H1 (cell line): ENCODE results near the gene FHL1. TPM values are rescaled to one million over a fixed set of nuclear protein-coding genes. Genes with fewer than 3 reads are reported as not detected.

ENCODE experiments used
- CTCF ChIA-PET: fragments of 300-600 bp; sonication (Branson Sonifier 250); formaldehyde crosslinking; loops from one replicate; lab custom pipeline; 2021; ENCODE audit not compliant: partially characterized antibody; lab: Charles Lee
- POLR2A ChIA-PET: fragments of 300-600 bp; sonication (Branson Sonifier 250); formaldehyde crosslinking; loops from one replicate; lab custom pipeline; 2021; ENCODE audit warnings: inconsistent platforms; ENCODE audit not compliant: partially characterized antibody; lab: Charles Lee
- DNase-seq, 2 experiments: peaks; one replicate each; pipeline versions ENCODE4 v3.0.0 to v3.0.0-alpha.2; 2010 to 2022; ENCODE audit warnings: low spot score in 2 of 2, low read depth in 1 of 2, mixed read lengths in 1 of 2
- FAIRE-seq: peaks from 2 replicates; lab custom pipeline; 2011; peaks lifted over from hg19 to GRCh38; lab: Jason Lieb, UNC
- H2AFZ ChIP-seq: 2 replicates; pipeline ENCODE4 v1.8.1; 2012; ENCODE audit warnings: low read length, inconsistent platforms
- H2AK5ac ChIP-seq: 2 replicates; pipeline ENCODE4 v1.6.1; 2013; ENCODE audit warnings: low read depth, low read length
- H2BK120ac ChIP-seq: replicated peaks from 2 replicates; pipeline ENCODE3; 2013; ENCODE audit warnings: low read depth, low read length, inconsistent platforms
- H2BK12ac ChIP-seq: 2 replicates; pipeline ENCODE4 v1.6.1; 2013; ENCODE audit warnings: low read depth, low read length
- H2BK15ac ChIP-seq: 2 replicates; pipeline ENCODE4 v1.6.1; 2013; ENCODE audit warnings: low read length
- H2BK20ac ChIP-seq: 2 replicates; pipeline ENCODE4 v1.6.1; 2013; ENCODE audit warnings: low read length
- H2BK5ac ChIP-seq: 2 replicates; pipeline ENCODE4 v1.6.1; 2013; ENCODE audit warnings: low read depth, low read length
- H3K14ac ChIP-seq: 2 replicates; pipeline ENCODE4 v1.6.1; 2013; ENCODE audit warnings: inconsistent platforms; ENCODE audit not compliant: insufficient read length
- H3K18ac ChIP-seq: 2 replicates; pipeline ENCODE4 v1.6.1; 2013; ENCODE audit warnings: low read length; ENCODE audit errors: extremely low read depth
- H3K23ac ChIP-seq: 2 replicates; pipeline ENCODE4 v1.6.1; 2013; ENCODE audit warnings: inconsistent platforms; ENCODE audit not compliant: insufficient read length
- H3K23me2 ChIP-seq: 2 replicates; pipeline ENCODE4 v1.6.1; 2013; ENCODE audit warnings: low read depth, low read length
- H3K27ac ChIP-seq: 2 replicates; pipeline ENCODE4 v1.6.1; 2011; ENCODE audit warnings: low read depth, low read length, inconsistent platforms
- H3K27me3 ChIP-seq, 4 experiments: replicated peaks in 1 of 4; 1 replicate in 1 of 4; 2 replicates in 3 of 4; pipeline versions ENCODE4 v1.6.1 to v1.8.1; 2011 to 2013; ENCODE audit warnings: low read length in 3 of 4, mild to moderate bottlenecking in 3 of 4, inconsistent platforms in 2 of 4, mixed read lengths in 2 of 4, moderate library complexity in 1 of 4; ENCODE audit not compliant: control insufficient read depth in 3 of 4, insufficient read depth in 3 of 4; ENCODE audit errors: extremely low read depth in 1 of 4
- H3K36me3 ChIP-seq, 4 experiments: 2 replicates each; pipeline versions ENCODE4 v1.6.1 to v1.8.1; 2011 to 2013; ENCODE audit warnings: mild to moderate bottlenecking in 4 of 4, low read length in 3 of 4, moderate library complexity in 2 of 4, control low read depth in 1 of 4, inconsistent platforms in 1 of 4; ENCODE audit not compliant: insufficient read depth in 4 of 4, control insufficient read depth in 2 of 4
- H3K4ac ChIP-seq: replicated peaks from 2 replicates; pipeline ENCODE3; 2013; ENCODE audit warnings: low read length, low read depth, mixed read lengths, inconsistent platforms; ENCODE audit not compliant: insufficient read length
- H3K4me1 ChIP-seq, 4 experiments: replicated peaks in 1 of 4; 1 replicate in 1 of 4; 2 replicates in 3 of 4; pipeline versions ENCODE4 v1.6.1 to v1.8.1; 2011 to 2013; ENCODE audit warnings: low read length in 3 of 4, inconsistent platforms in 2 of 4, mixed read lengths in 1 of 4; ENCODE audit not compliant: insufficient read depth in 4 of 4, control insufficient read depth in 3 of 4
- H3K4me2 ChIP-seq, 2 experiments: 2 replicates each; pipeline versions ENCODE4 v1.6.1 to v1.8.1; 2011 to 2013; ENCODE audit warnings: low read depth in 2 of 2, low read length in 2 of 2, control low read depth in 1 of 2, inconsistent platforms in 1 of 2, mild to moderate bottlenecking in 1 of 2; ENCODE audit not compliant: insufficient read depth in 1 of 2
- H3K4me3 ChIP-seq, 4 experiments: fragments of 200-600, 300-600 bp in 1 of 4; sonication (generic), shearing (Covaris generic), sonication (Bioruptor Twin) in 1 of 4; 2 replicates each; pipeline versions ENCODE4 v1.5.1 to v1.8.1; 2011 to 2016; ENCODE audit warnings: low read length in 4 of 4, low read depth in 3 of 4, control low read depth in 2 of 4, inconsistent platforms in 2 of 4, mild to moderate bottlenecking in 2 of 4, mixed read lengths in 1 of 4, moderate library complexity in 1 of 4; ENCODE audit not compliant: insufficient read depth in 2 of 4; ENCODE audit errors: extremely low read depth in 1 of 4
- H3K56ac ChIP-seq: replicated peaks from 2 replicates; pipeline ENCODE3; 2013; ENCODE audit warnings: low read depth, mild to moderate bottlenecking, mixed read lengths, low read length, inconsistent platforms; ENCODE audit not compliant: insufficient read length
- H3K79me1 ChIP-seq: 2 replicates; pipeline ENCODE4 v1.6.1; 2013; ENCODE audit warnings: low read depth, low read length, control low read depth
- H3K79me2 ChIP-seq, 2 experiments: 2 replicates each; pipeline versions ENCODE4 v1.6.1 to v1.8.1; 2012 to 2013; ENCODE audit warnings: low read length in 2 of 2, mild to moderate bottlenecking in 2 of 2, inconsistent platforms in 1 of 2; ENCODE audit not compliant: insufficient read depth in 2 of 2, control insufficient read depth in 1 of 2
- H3K9ac ChIP-seq, 4 experiments: replicated peaks in 1 of 4; 1 replicate in 1 of 4; 2 replicates in 3 of 4; pipeline versions ENCODE4 v1.6.1 to v1.8.1; 2011 to 2013; ENCODE audit warnings: low read depth in 3 of 4, low read length in 3 of 4, control low read depth in 2 of 4, mild to moderate bottlenecking in 2 of 4, moderate library complexity in 2 of 4, inconsistent platforms in 1 of 4; ENCODE audit errors: extremely low read depth in 1 of 4
- H3K9me3 ChIP-seq, 2 experiments: 2 replicates each; pipeline versions ENCODE4 v1.6.1 to v1.8.1; 2012 to 2013; ENCODE audit warnings: mild to moderate bottlenecking in 2 of 2, moderate library complexity in 2 of 2, control low read depth in 1 of 2, inconsistent platforms in 1 of 2, low read depth in 1 of 2, low read length in 1 of 2, mixed read lengths in 1 of 2; ENCODE audit not compliant: insufficient read depth in 2 of 2
- H4K20me1 ChIP-seq, 2 experiments: replicated peaks in 1 of 2; 2 replicates each; pipeline versions ENCODE3 to v1.8.1; 2011 to 2013; ENCODE audit warnings: inconsistent platforms in 2 of 2, low read length in 2 of 2, mild to moderate bottlenecking in 1 of 2; ENCODE audit not compliant: insufficient read depth in 2 of 2, control insufficient read depth in 1 of 2
- H4K5ac ChIP-seq: 2 replicates; pipeline ENCODE4 v1.6.1; 2013; ENCODE audit warnings: low read length, low read depth, mixed read lengths, inconsistent platforms; ENCODE audit not compliant: insufficient read length
- H4K8ac ChIP-seq: 2 replicates; pipeline ENCODE4 v1.8.0; 2013; ENCODE audit warnings: mild to moderate bottlenecking, moderate library complexity, low read length, inconsistent platforms; ENCODE audit not compliant: insufficient read depth; ENCODE audit errors: extremely low read depth
- H4K91ac ChIP-seq: replicated peaks from 2 replicates; pipeline ENCODE3; 2013; ENCODE audit warnings: low read length, mixed read lengths, inconsistent platforms; ENCODE audit not compliant: insufficient read length
- ASH2L ChIP-seq: fragments of 200-600, 300-600 bp; sonication (generic); IDR thresholded peaks from one replicate; pipeline ENCODE4 v1.7.1; 2017; ENCODE audit warnings: low read length
- ATF2 ChIP-seq: IDR thresholded peaks from 2 replicates; pipeline ENCODE4 v1.6.1; 2012; ENCODE audit warnings: low read length, inconsistent platforms
- HDAC2 ChIP-seq, 2 experiments: fragments of 300-600 bp in 1 of 2; sonication (generic) in 1 of 2; IDR thresholded peaks; 2 replicates each; pipeline ENCODE4 v1.6.1; 2011 to 2012; ENCODE audit warnings: low read depth in 2 of 2, low read length in 2 of 2, mild to moderate bottlenecking in 2 of 2, moderate library complexity in 2 of 2, borderline replicate concordance in 1 of 2, inconsistent platforms in 1 of 2
- KDM5A ChIP-seq: fragments of 200-600 bp; IDR thresholded peaks from 2 replicates; pipeline ENCODE4 v1.7.1; 2012; ENCODE audit warnings: mild to moderate bottlenecking, low read length, inconsistent platforms, mixed read lengths
- MAX ChIP-seq: IDR thresholded peaks from 2 replicates; pipeline ENCODE4 v1.6.1; 2012; ENCODE audit warnings: inconsistent platforms
- RBBP5 ChIP-seq: IDR thresholded peaks from 2 replicates; pipeline ENCODE4 v1.7.1; 2012; ENCODE audit warnings: low read depth, mild to moderate bottlenecking, inconsistent platforms, low read length, moderate library complexity, borderline replicate concordance
- SIN3A ChIP-seq, 2 experiments: IDR thresholded peaks in 1 of 2; conservative IDR thresholded peaks in 1 of 2; 2 replicates each; pipeline ENCODE4 v1.6.1; 2011 to 2012; ENCODE audit warnings: low read length in 2 of 2, improper control_type of control experiment in 1 of 2, low read depth in 1 of 2, mild to moderate bottlenecking in 1 of 2
- TBP ChIP-seq: IDR thresholded peaks from 2 replicates; pipeline ENCODE4 v1.6.1; 2011; ENCODE audit warnings: low read depth, low read length, improper control_type of control experiment
- WGBS, 2 experiments: shearing (Covaris generic) in 1 of 2; methylation state at CpG; one replicate each; pipeline versions ENCODE4 v1.1.6 to v1.1.7; 2013 to 2015; ENCODE audit warnings: low lambda C conversion rate in 2 of 2, mixed read lengths in 2 of 2, inconsistent platforms in 1 of 2, low coverage in 1 of 2, missing lambda C conversion rate in 1 of 2; ENCODE audit not compliant: insufficient replicate concordance in 2 of 2, insufficient coverage in 1 of 2, insufficient read length in 1 of 2; ENCODE audit errors: extremely low coverage in 1 of 2, missing lambda C conversion rate in 1 of 2; 5-methylcytosine and 5-hydroxymethylcytosine counted together
- polyA plus RNA-seq, 7 experiments: library from polyadenylated mRNA; depleted of rRNA in 3 of 7; stranded (reverse) in 5 of 7; unstranded in 2 of 7; fragments of >200 nt in 5 of 7; fragments of 200-250 nt in 2 of 7; gene quantifications; 1 replicate in 5 of 7; 2 replicates in 1 of 7; 4 replicates in 1 of 7; pipeline versions ENCODE4 v1.2.1 to v1.2.3, GENCODE V29; 2011 to 2013; ENCODE audit warnings: missing spikeins in 2 of 7, mixed read lengths in 2 of 7
- total RNA-seq: library from RNA; stranded (reverse); fragmentation: NEBNext Ultra II Directional; extraction: Animal tissue kit (Norgen Biotek cat#: 25700); gene quantifications from 2 replicates; pipeline ENCODE4 v1.2.1, GENCODE V29; 2021

The FHL1 gene
- total and polyA plus RNA-seq, 2 of the 8 experiments (the other 6 are each of a cell fraction or from before 2014, with no cell fraction given): 45.0 to 56.5 TPM

GRCh38 chrX:136250191-136251040 is 103.1 kb downstream of the FHL1 start:
- H3K14ac ChIP-seq: no peak overlapping the region
- H2BK15ac ChIP-seq: no peak overlapping the region
- FAIRE-seq: peak; percentile 80
- ChIA-PET CTCF (interaction anchor here (1.2 kb wide), 1 partner anchor 341 kb away, joined by 3 read pairs; no protein-coding TSS in a partner anchor), POLR2A (interaction anchor here (0.7 kb wide), 1 partner anchor 247 kb away, joined by 3 read pairs; the partner anchor contains the start of gene HTATSF1)
- no peak overlapping the region for H4K5ac ChIP-seq
- H2BK5ac ChIP-seq: no peak overlapping the region
- no peak overlapping the region for H3K56ac ChIP-seq
- H3K79me2 ChIP-seq: peaks cover 0 to 11% of the 10 kb centered on the region in 2 experiments; a peak in 1 of 4 replicates
- H3K9me3 ChIP-seq: no peaks in the 10 kb centered on the region
- H3K36me3 ChIP-seq: peaks cover 0 to 4% (median 0%) of the 10 kb centered on the region in 4 experiments; a peak in 2 of 8 replicates
- H3K4me2 ChIP-seq: peak overlapping the region; percentile 74 to 80
- no peak overlapping the region for H2AK5ac ChIP-seq
- H3K4me1 ChIP-seq: peaks cover 0 to 5% (median under 1%) of the 10 kb centered on the region in 4 experiments; a peak in 2 of 7 replicates
- no peak overlapping the region for H4K91ac ChIP-seq
- H3K27me3 ChIP-seq: no peaks in the 10 kb centered on the region
- H3K23me2 ChIP-seq: no peaks in the 10 kb centered on the region; the same call in 1 of the 2 replicates
- H3K4ac ChIP-seq: no peak overlapping the region
- H2BK12ac ChIP-seq: no peak overlapping the region
- no peak overlapping the region for H2AFZ ChIP-seq
- H4K8ac ChIP-seq: no peak overlapping the region
- H4K20me1 ChIP-seq: no peaks in the 10 kb centered on the region
- H2BK20ac ChIP-seq: no peak overlapping the region
- DNase-seq: peak in 1 of 2 experiments; percentile 49
- WGBS, 2 experiments: 13% methylated on average over 28 of the region's 53 CpGs; no CpG with 5 or more reads in 1 of the 2 experiments
- H3K18ac ChIP-seq: no peak overlapping the region
- no peaks in the 10 kb centered on the region for H3K79me1 ChIP-seq
- H3K9ac ChIP-seq: peak overlapping the region; percentile 24 to 79 (median 70)
- H3K27ac ChIP-seq: 0 out of 2 replicates have a peak overlapping the region, but pooled peaks have one; percentile 63
- no peak overlapping the region for H2BK120ac ChIP-seq
- H3K4me3 ChIP-seq: peak overlapping the region; percentile 56 to 73 (median 62)
- H3K23ac ChIP-seq: no peak overlapping the region
- TF ChIP-seq SIN3A (conservative IDR thresholded peaks at IDR 0.05 in 1 of 2, IDR thresholded peaks at IDR 0.05 in 1 of 2; ENCODE audit: low read depth in 1 of 2, low read length in 2 of 2) (0 out of 4 replicates have a peak, but pooled peaks of 1 of the 2 experiments have one; percentile 14), TBP (no peak), HDAC2 (IDR thresholded peaks at IDR 0.05; ENCODE audit: borderline replicate concordance in 1 of 2, low read depth in 2 of 2, low read length in 2 of 2) (no peak), ASH2L (no peak), KDM5A (no peak), RBBP5 (0 out of 2 replicates have a peak, but pooled peaks have one; percentile 20), ATF2 (no peak), MAX (no peak)
